ENCODE measurements around the gene ATP6V0E2. TPM values are rescaled to one million over a fixed set of nuclear protein-coding genes. Genes with fewer than 3 reads are reported as not detected.

Gene ATP6V0E2
- polyA plus RNA-seq, 2 of the 4 experiments (the other 2 are of a cell fraction), result 17.3 to 44.9 TPM

Small RNAs within 50 kb of the gene (small RNA-seq; reads per million reads assigned to genes)
- gene AC093458.1, result 0 reads per million in 6 experiments

Other genes starting within 250 kb of the ATP6V0E2 start
- gene ZNF467, start 100.4 kb upstream of the ATP6V0E2 start, polyA plus RNA-seq (2011; rRNA removed), result 2.4 and 3.3 TPM in 2 replicates
- gene ZNF467, start 100.4 kb upstream of the ATP6V0E2 start, polyA plus RNA-seq (2017; fragmentation: RNase III; extraction: RNeasy Plus Mini Kit Qiagen cat#74134 plus additional on column Dnase treatment), result 2.0 to 4.1 TPM (median 3.1 TPM) in 3 replicates
- gene ZNF862, start 35.6 kb upstream of the ATP6V0E2 start, polyA plus RNA-seq (2011; rRNA removed), result 8.0 and 11.1 TPM in 2 replicates
- gene ZNF862, start 35.6 kb upstream of the ATP6V0E2 start, polyA plus RNA-seq (2017; fragmentation: RNase III; extraction: RNeasy Plus Mini Kit Qiagen cat#74134 plus additional on column Dnase treatment), result 2.8 to 3.9 TPM (median 3.9 TPM) in 3 replicates